ENCODE measurements around the gene CDC37L1.

Gene CDC37L1

GRCh38 chr9:4756420-4756819, 77.1 kb downstream of the CDC37L1 start:
- DNase-seq = no peak

All from RPMI8226 (cell line).